AG04449 (cell line): Measurements from ENCODE around the gene FNDC1.
"Not testable (repeated sequence)": the region's sequence is repeated elsewhere in the genome, so short reads cannot be mapped to it uniquely, and the experiment has no call there.

Source experiments
- CTCF ChIA-PET: fragments of 350-600 bp; formaldehyde crosslinking; extraction: SDS; loops from one replicate; lab custom pipeline; 2021; ENCODE audit warnings: antibody characterized with exemption; lab: Yijun Ruan, JAX
- POLR2A ChIA-PET: fragments of 400-600, 350-600 bp; formaldehyde crosslinking; extraction: SDS; loops from one replicate; lab custom pipeline; 2020; ENCODE audit warnings: antibody characterized with exemption, inconsistent platforms; lab: Yijun Ruan, JAX
- DNase-seq: peaks from one replicate; pipeline ENCODE4 v3.0.0-alpha.2; 2010; ENCODE audit warnings: low read depth, low spot score
- H3K4me3 ChIP-seq: 2 replicates; pipeline ENCODE4 v1.5.1; 2011; ENCODE audit warnings: low read depth, mild to moderate bottlenecking, control low read depth, low read length
- CTCF ChIP-seq: IDR thresholded peaks from one replicate; pipeline ENCODE4 v1.5.1; 2011; ENCODE audit warnings: mild to moderate bottlenecking, moderate library complexity, low read length, control low read depth, inconsistent platforms; ENCODE audit not compliant: insufficient read depth; ENCODE audit errors: missing control alignments

FNDC1 gene

GRCh38 chr6:159268511-159268910 lies 99.3 kb downstream of the FNDC1 start:
- ChIA-PET POLR2A (no interaction called here), CTCF (interaction anchor here (1.0 to 1.1 kb wide), 2 partner anchors 16 to 365 kb away, joined by 3 read pairs; no protein-coding TSS in a partner anchor)
- no peak for TF ChIP-seq CTCF
- H3K4me3 ChIP-seq: no peak overlapping the region
- DNase-seq: no peak

- CTCF ChIA-PET: no interaction called here
- no peak overlapping the region for H3K4me3 ChIP-seq
- no peak for DNase-seq
- no peak for TF ChIP-seq CTCF
- POLR2A ChIA-PET: no interaction called here
Measured at GRCh38 chr6:159271257-159271656, 102.1 kb downstream of the FNDC1 start.

GRCh38 chr6:159278626-159279025 lies 109.4 kb downstream of the FNDC1 start:
- no peak for TF ChIP-seq CTCF
- CTCF ChIA-PET: interaction anchor here (0.9 kb wide), 1 partner anchor 26 kb away, joined by 3 read pairs; no protein-coding TSS in a partner anchor
- POLR2A ChIA-PET: no interaction called here
- DNase-seq: no peak
- H3K4me3 ChIP-seq: no peak overlapping the region

GRCh38 chr6:159279790-159280277 lies 110.6 kb downstream of the FNDC1 start:
- CTCF ChIA-PET: interaction anchor here (1.1 kb wide), 1 partner anchor 27 kb away, joined by 4 read pairs; no protein-coding TSS in a partner anchor
- no peak for TF ChIP-seq CTCF

GRCh38 chr6:159282421-159282820 lies 113.2 kb downstream of the FNDC1 start:
- no peak for DNase-seq
- ChIA-PET CTCF (interaction anchor here (1.5 to 2.0 kb wide), 2 partner anchors 27 to 30 kb away, joined by 3 to 6 read pairs; no protein-coding TSS in a partner anchor), POLR2A (no interaction called here)
- H3K4me3 ChIP-seq: no peak overlapping the region
- no peak for TF ChIP-seq CTCF

More at GRCh38 chr6:159279790-159280277, 110.6 kb downstream of the FNDC1 start:
- DNase-seq: no peak
- POLR2A ChIA-PET: no interaction called here
- H3K4me3 ChIP-seq: no peak overlapping the region

DNA sequence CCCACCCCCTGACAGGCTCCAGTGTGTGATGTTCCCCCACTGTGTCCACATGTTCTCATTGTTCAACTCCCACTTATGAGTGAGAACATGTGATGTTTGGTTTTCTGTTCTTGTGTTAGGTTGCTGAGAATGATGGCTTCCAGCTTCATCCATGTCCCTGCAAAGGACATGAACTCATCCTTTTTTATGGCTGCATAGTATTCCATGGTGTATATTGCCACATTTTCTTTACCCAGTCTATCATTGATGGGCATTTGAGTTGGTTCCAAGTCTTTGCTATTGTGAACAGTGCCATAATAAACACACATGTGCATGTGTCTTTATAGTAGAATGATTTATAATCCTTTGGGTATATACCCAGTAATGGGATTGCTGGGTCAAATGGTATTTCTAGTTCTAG lies 115.5 kb downstream of the FNDC1 start:
- H3K4me3 ChIP-seq, DNase-seq, POLR2A ChIA-PET, CTCF ChIA-PET: not testable (repeated sequence)

DNA sequence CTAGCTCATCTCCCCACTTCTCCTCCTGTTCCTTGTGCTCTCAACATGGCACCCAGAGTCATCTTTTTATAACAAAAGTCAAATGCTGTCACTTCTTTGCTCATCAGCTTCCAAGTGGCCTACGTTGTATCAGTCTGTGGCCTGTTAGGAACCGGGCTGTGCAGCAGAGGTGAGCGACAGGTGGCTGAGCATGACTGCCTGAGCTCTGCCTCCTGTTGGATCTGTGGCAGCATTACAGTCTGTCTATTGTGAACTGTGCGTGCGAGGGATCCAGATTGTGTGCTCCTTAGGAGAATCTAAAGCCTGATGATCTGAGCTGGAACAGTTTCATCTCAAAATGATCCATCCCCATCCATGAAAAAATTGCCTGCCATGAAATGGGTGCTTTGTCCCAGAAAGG lies 129.6 kb downstream of the FNDC1 start:
- no peak for DNase-seq
- POLR2A ChIA-PET: no interaction called here
- CTCF ChIA-PET: no interaction called here
- H3K4me3 ChIP-seq: no peak overlapping the region
- TF ChIP-seq CTCF: no peak
